HEK293 (cell line): Measurements from ENCODE around the gene HLA-A.

Source experiments
- GLI4 ChIP-seq: fragments of 450-650 bp; formaldehyde crosslinking; IDR thresholded peaks from 2 replicates; pipeline ENCODE4 v1.5.1; 2016; ENCODE audit warnings: missing biosample characterization, missing genetic modification characterization
- ZEB2 ChIP-seq: fragments of 450-650 bp; formaldehyde crosslinking; IDR thresholded peaks from 2 replicates; pipeline ENCODE4 v1.5.1; 2016; ENCODE audit warnings: missing biosample characterization, missing genetic modification characterization
- ZNF2 ChIP-seq: fragments of 450-650 bp; formaldehyde crosslinking; IDR thresholded peaks from 2 replicates; pipeline ENCODE4 v1.5.1; 2016; ENCODE audit warnings: missing biosample characterization, missing genetic modification characterization
- ZNF549 ChIP-seq: fragments of 450-650 bp; IDR thresholded peaks from 2 replicates; pipeline ENCODE4 v1.5.1; 2018; ENCODE audit warnings: missing biosample characterization, missing genetic modification characterization, mild to moderate bottlenecking, inconsistent platforms, moderate library complexity
- ZNF677 ChIP-seq: fragments of 450-650 bp; IDR thresholded peaks from 2 replicates; pipeline ENCODE4 v1.5.0; 2018; ENCODE audit warnings: missing biosample characterization, mild to moderate bottlenecking, missing genetic modification characterization, moderate library complexity
- TF ChIP-seq, protein P1 (sequence below): fragments of 450-650 bp; formaldehyde crosslinking; IDR thresholded peaks from 2 replicates; pipeline ENCODE4 v1.5.1; 2016; ENCODE audit warnings: missing biosample characterization, missing genetic modification characterization, low read depth
- TF ChIP-seq, protein P2 (sequence below): fragments of 450-650 bp; formaldehyde crosslinking; IDR thresholded peaks from 2 replicates; pipeline ENCODE4 v1.5.1; 2016; ENCODE audit warnings: missing biosample characterization, missing genetic modification characterization
- TF ChIP-seq, protein P3 (sequence below): fragments of 450-650 bp; formaldehyde crosslinking; IDR thresholded peaks from 2 replicates; pipeline ENCODE4 v1.5.1; 2016; ENCODE audit warnings: missing biosample characterization, missing genetic modification characterization

DNA sequence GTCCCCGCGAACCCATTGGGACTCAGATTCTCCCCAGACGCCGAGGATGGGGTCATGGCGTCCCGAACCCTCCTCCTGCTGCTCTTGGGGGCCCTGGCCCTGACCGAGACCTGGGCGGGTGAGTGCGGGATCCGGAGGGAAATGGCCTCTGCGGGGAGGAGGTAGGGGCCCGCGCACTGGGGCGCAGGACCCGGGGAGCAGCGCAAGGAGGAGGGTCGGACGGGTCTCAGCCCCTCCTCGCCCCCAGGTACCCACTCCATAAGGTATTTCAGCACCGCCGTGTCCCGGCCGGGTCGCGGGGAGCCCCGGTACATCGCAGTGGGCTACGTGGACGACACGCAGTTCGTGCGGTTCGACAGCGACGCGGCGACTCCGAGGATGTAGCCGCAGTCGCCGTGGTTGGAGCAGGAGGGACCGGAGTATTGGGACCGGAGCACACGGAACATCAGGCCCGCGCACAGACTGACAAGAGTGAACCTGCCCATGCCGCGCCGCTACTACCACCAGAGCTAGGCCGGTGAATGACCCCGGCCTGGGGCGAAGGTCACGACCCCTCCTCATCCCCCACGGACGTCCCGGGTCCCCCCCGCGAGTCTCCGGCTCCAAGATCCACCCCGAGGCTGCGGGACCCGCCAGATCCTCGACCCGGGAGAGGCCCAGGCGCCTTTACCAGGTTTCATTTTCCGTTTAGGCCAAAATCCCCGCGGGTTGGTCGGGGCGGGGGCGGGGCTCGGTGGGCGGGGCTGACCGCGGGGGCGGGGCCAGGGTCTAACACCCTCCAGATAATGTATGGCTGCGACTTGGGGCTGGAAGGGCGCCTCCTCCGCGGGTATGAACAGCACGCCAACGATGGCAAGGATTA is 15.7 kb upstream of the HLA-A start:
- TF ChIP-seq ZEB2 (tag by site-specific recombination) (no peak), ZNF549 (no peak), GLI4 (tag by site-specific recombination) (no peak), ZNF2 (tag by site-specific recombination) (no peak), ZNF677 (no peak)
- TF ChIP-seq, protein P1, sequence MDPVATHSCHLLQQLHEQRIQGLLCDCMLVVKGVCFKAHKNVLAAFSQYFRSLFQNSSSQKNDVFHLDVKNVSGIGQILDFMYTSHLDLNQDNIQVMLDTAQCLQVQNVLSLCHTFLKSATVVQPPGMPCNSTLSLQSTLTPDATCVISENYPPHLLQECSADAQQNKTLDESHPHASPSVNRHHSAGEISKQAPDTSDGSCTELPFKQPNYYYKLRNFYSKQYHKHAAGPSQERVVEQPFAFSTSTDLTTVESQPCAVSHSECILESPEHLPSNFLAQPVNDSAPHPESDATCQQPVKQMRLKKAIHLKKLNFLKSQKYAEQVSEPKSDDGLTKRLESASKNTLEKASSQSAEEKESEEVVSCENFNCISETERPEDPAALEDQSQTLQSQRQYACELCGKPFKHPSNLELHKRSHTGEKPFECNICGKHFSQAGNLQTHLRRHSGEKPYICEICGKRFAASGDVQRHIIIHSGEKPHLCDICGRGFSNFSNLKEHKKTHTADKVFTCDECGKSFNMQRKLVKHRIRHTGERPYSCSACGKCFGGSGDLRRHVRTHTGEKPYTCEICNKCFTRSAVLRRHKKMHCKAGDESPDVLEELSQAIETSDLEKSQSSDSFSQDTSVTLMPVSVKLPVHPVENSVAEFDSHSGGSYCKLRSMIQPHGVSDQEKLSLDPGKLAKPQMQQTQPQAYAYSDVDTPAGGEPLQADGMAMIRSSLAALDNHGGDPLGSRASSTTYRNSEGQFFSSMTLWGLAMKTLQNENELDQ: no peak
- TF ChIP-seq, protein P2, sequence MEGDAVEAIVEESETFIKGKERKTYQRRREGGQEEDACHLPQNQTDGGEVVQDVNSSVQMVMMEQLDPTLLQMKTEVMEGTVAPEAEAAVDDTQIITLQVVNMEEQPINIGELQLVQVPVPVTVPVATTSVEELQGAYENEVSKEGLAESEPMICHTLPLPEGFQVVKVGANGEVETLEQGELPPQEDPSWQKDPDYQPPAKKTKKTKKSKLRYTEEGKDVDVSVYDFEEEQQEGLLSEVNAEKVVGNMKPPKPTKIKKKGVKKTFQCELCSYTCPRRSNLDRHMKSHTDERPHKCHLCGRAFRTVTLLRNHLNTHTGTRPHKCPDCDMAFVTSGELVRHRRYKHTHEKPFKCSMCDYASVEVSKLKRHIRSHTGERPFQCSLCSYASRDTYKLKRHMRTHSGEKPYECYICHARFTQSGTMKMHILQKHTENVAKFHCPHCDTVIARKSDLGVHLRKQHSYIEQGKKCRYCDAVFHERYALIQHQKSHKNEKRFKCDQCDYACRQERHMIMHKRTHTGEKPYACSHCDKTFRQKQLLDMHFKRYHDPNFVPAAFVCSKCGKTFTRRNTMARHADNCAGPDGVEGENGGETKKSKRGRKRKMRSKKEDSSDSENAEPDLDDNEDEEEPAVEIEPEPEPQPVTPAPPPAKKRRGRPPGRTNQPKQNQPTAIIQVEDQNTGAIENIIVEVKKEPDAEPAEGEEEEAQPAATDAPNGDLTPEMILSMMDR (tag by site-specific recombination): no peak
- TF ChIP-seq, protein P3, sequence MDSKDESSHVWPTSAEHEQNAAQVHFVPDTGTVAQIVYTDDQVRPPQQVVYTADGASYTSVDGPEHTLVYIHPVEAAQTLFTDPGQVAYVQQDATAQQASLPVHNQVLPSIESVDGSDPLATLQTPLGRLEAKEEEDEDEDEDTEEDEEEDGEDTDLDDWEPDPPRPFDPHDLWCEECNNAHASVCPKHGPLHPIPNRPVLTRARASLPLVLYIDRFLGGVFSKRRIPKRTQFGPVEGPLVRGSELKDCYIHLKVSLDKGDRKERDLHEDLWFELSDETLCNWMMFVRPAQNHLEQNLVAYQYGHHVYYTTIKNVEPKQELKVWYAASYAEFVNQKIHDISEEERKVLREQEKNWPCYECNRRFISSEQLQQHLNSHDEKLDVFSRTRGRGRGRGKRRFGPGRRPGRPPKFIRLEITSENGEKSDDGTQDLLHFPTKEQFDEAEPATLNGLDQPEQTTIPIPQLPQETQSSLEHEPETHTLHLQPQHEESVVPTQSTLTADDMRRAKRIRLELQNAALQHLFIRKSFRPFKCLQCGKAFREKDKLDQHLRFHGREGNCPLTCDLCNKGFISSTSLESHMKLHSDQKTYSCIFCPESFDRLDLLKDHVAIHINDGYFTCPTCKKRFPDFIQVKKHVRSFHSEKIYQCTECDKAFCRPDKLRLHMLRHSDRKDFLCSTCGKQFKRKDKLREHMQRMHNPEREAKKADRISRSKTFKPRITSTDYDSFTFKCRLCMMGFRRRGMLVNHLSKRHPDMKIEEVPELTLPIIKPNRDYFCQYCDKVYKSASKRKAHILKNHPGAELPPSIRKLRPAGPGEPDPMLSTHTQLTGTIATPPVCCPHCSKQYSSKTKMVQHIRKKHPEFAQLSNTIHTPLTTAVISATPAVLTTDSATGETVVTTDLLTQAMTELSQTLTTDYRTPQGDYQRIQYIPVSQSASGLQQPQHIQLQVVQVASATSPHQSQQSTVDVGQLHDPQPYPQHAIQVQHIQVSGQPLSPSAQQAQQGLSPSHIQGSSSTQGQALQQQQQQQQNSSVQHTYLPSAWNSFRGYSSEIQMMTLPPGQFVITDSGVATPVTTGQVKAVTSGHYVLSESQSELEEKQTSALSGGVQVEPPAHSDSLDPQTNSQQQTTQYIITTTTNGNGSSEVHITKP (tag by site-specific recombination): no peak
